WTC11 (cell line): ENCODE results near the gene IGFBP2. TPM values are rescaled to one million over a fixed set of nuclear protein-coding genes. Genes with fewer than 3 reads are reported as not detected.

Experiments
- ATAC-seq: fragments of 200-7000 bp; cut with Tn5 transposase; 2 replicates; pipeline ENCODE4 v1.10.0; 2021; ENCODE audit warnings: mild to moderate bottlenecking, moderate library complexity
- CTCF ChIA-PET: fragments of 300-600 bp; sonication (Branson Sonifier 250); formaldehyde crosslinking; loops from one replicate; lab custom pipeline; 2021; ENCODE audit warnings: antibody characterized with exemption; lab: Charles Lee
- POLR2A ChIA-PET: fragments of 350-600 bp; sonication (Branson Sonifier 250); formaldehyde crosslinking; loops from one replicate; lab custom pipeline; 2021; ENCODE audit warnings: antibody characterized with exemption; lab: Charles Lee
- DNase-seq: peaks from one replicate; pipeline ENCODE4 v3.0.0; 2021; ENCODE audit warnings: low spot score
- H3K27ac Mint-ChIP-seq: 2 replicates; pipeline ENCODE4 v1.8.0; 2021; ENCODE audit warnings: mixed read lengths
- H3K27me3 Mint-ChIP-seq: 2 replicates; pipeline ENCODE4 v1.8.0; 2021; ENCODE audit warnings: low read depth, mild to moderate bottlenecking, moderate library complexity, mixed read lengths
- H3K36me3 Mint-ChIP-seq: 2 replicates; pipeline ENCODE4 v1.8.0; 2021; ENCODE audit warnings: mixed read lengths
- H3K4me1 Mint-ChIP-seq: 2 replicates; pipeline ENCODE4 v1.8.0; 2022; ENCODE audit warnings: mixed read lengths
- H3K4me3 Mint-ChIP-seq: 2 replicates; pipeline ENCODE4 v1.8.0; 2021; ENCODE audit warnings: mild to moderate bottlenecking, moderate library complexity, mixed read lengths
- H3K9me3 Mint-ChIP-seq: 2 replicates; pipeline ENCODE4 v1.8.0; 2021; ENCODE audit warnings: mixed read lengths
- ATF1 ChIP-seq: sonication (generic); formaldehyde crosslinking; IDR thresholded peaks from 2 replicates; pipeline ENCODE4 v1.8.1; 2023; ENCODE audit warnings: mild to moderate bottlenecking, moderate library complexity, missing genetic modification reagents
- CREM ChIP-seq: sonication (generic); formaldehyde crosslinking; IDR thresholded peaks from 2 replicates; pipeline ENCODE4 v1.8.1; 2022; ENCODE audit warnings: mild to moderate bottlenecking, missing genetic modification reagents, moderate library complexity
- EMX1 ChIP-seq: fragments of 250-450 bp; sonication (Bioruptor Pico); IDR thresholded peaks from 2 replicates; pipeline ENCODE4 v1.8.0; 2021; ENCODE audit warnings: mild to moderate bottlenecking
- ETV6 ChIP-seq: sonication (generic); formaldehyde crosslinking; IDR thresholded peaks from 2 replicates; pipeline ENCODE4 v1.8.1; 2022; ENCODE audit warnings: mild to moderate bottlenecking, missing genetic modification reagents
- JUN ChIP-seq: sonication (generic); formaldehyde crosslinking; IDR thresholded peaks from 2 replicates; pipeline ENCODE4 v1.8.0; 2023; ENCODE audit warnings: mild to moderate bottlenecking, missing genetic modification reagents
- KAT7 ChIP-seq: sonication (generic); formaldehyde crosslinking; IDR thresholded peaks from 2 replicates; pipeline ENCODE4 v1.8.1; 2023; ENCODE audit warnings: missing genetic modification reagents, mild to moderate bottlenecking, borderline replicate concordance
- MXD4 ChIP-seq: fragments of 250-450 bp; sonication (Bioruptor Pico); IDR thresholded peaks from 2 replicates; pipeline ENCODE4 v1.8.0; 2021; ENCODE audit warnings: mild to moderate bottlenecking, moderate library complexity, borderline replicate concordance
- PREB ChIP-seq: sonication (generic); formaldehyde crosslinking; IDR thresholded peaks from 2 replicates; pipeline ENCODE4 v1.8.1; 2022; ENCODE audit warnings: mild to moderate bottlenecking, missing genetic modification reagents, moderate library complexity, borderline replicate concordance
- RELA ChIP-seq: sonication (generic); formaldehyde crosslinking; IDR thresholded peaks from 2 replicates; pipeline ENCODE4 v1.8.1; 2022; ENCODE audit warnings: missing genetic modification reagents, mild to moderate bottlenecking, borderline replicate concordance
- SMAD4 ChIP-seq: sonication (generic); formaldehyde crosslinking; IDR thresholded peaks from 2 replicates; pipeline ENCODE4 v1.8.0; 2022; ENCODE audit warnings: mild to moderate bottlenecking, missing genetic modification reagents
- SP1 ChIP-seq: sonication (generic); formaldehyde crosslinking; conservative IDR thresholded peaks from 2 replicates; pipeline ENCODE4 v1.8.1; 2022; ENCODE audit warnings: missing genetic modification reagents
- TP53 ChIP-seq: sonication (generic); formaldehyde crosslinking; IDR thresholded peaks from 2 replicates; pipeline ENCODE4 v1.8.1; 2023; ENCODE audit warnings: mild to moderate bottlenecking, missing genetic modification reagents
- ZBTB21 ChIP-seq: sonication (generic); formaldehyde crosslinking; IDR thresholded peaks from 2 replicates; pipeline ENCODE4 v1.8.1; 2023; ENCODE audit warnings: mild to moderate bottlenecking, missing genetic modification reagents, borderline replicate concordance
- ZMAT4 ChIP-seq: fragments of 250-450 bp; sonication (Bioruptor Pico); IDR thresholded peaks from 2 replicates; pipeline ENCODE4 v1.9.0; 2021; ENCODE audit warnings: mild to moderate bottlenecking
- ZNF138 ChIP-seq: sonication (generic); formaldehyde crosslinking; conservative IDR thresholded peaks from 2 replicates; pipeline ENCODE4 v1.8.1; 2022; ENCODE audit warnings: mild to moderate bottlenecking, moderate library complexity, missing genetic modification reagents
- ZNF263 ChIP-seq: sonication (generic); formaldehyde crosslinking; IDR thresholded peaks from 2 replicates; pipeline ENCODE4 v1.8.1; 2022; ENCODE audit warnings: low read depth, mild to moderate bottlenecking, moderate library complexity, missing genetic modification reagents
- ZNF416 ChIP-seq: fragments of 250-450 bp; sonication (Bioruptor Pico); IDR thresholded peaks from 2 replicates; pipeline ENCODE4 v1.9.0; 2021; ENCODE audit warnings: mild to moderate bottlenecking, inconsistent platforms
- total RNA-seq: library from RNA; stranded (reverse); gene quantifications from 3 replicates; pipeline ENCODE4 v1.2.3, GENCODE V29; 2021
- TF ChIP-seq, protein P1 (sequence below): sonication (generic); formaldehyde crosslinking; conservative IDR thresholded peaks from 2 replicates; pipeline ENCODE4 v1.8.1; 2023; ENCODE audit warnings: mild to moderate bottlenecking, low read depth, missing genetic modification reagents, moderate library complexity
- TF ChIP-seq, protein P2 (sequence below): sonication (generic); formaldehyde crosslinking; IDR thresholded peaks from 2 replicates; pipeline ENCODE4 v1.8.0; 2022; ENCODE audit warnings: missing genetic modification reagents

Gene IGFBP2
- total RNA-seq, 1 experiment from 2014 or later = 514 TPM

DNA sequence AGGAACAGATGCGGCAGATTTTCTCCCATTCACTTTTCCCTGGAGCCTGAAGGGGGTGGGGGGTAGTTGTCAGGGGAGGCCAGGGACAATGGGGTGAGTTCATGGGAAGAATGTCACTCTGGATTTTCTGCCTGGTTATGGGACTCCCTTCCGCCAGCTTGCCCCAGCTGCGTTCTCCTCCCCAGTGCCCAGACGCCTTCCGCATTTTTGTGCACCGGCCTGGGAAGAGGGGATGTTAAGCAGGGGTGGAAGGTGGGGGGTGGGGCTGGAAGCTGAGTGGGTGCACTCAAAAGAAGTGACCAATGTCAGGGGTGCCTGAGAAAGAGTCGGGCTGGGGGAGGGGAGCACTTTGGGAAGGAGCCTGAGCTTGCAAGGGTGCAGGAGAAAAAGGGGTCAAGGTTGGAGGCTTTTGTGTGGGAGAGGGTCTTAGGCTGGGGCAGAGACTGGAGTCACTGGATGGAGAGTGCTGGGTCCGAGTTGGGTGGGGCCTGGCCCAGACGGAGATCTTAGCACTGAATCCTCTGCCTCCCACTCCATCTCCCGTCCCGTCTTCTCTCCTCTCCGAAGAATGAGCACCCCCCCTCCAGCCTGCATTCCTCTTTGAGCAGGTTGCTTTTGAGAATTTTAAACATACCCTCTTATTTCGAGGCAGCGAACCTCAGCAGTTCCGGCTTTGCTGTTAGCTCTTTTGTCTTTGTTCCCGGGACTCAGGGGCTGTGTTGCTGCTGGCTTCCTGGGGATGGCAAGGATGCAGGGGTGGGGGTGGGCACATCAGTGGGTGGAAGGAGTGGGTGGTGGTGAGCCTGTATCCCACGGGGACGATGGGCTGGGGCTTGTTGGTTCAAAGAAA, 2.7 kb downstream of the IGFBP2 start:
- DNase-seq (peak; percentile 53), ATAC-seq (peak; percentile 25)
- POLR2A ChIA-PET = interaction anchor here (0.8 to 1.9 kb wide), 4 partner anchors 30 to 137 kb away, joined by 3 to 12 read pairs (median 4); partner anchors contain the start of gene RPL37A
- no peak for TF ChIP-seq PREB (CRISPR knock-in tag)
- peak; percentile 46; the same call in 1 of the 2 replicates for TF ChIP-seq ETV6 (CRISPR knock-in tag)
- TF ChIP-seq MXD4 (CRISPR knock-in tag) = no peak
- 0 out of 2 replicates have a peak, but pooled peaks have one; percentile 19 for TF ChIP-seq ZBTB21
- TF ChIP-seq ZNF416 (CRISPR knock-in tag) = no peak
- peak; percentile 47 for TF ChIP-seq SP1 (CRISPR knock-in tag)
- peaks cover 13% of the 10 kb centered on the region for H3K27me3 Mint-ChIP-seq
- peaks cover 59% of the 10 kb centered on the region for H3K4me1 Mint-ChIP-seq
- H3K36me3 Mint-ChIP-seq = peaks cover 34% of the 10 kb centered on the region
- CTCF ChIA-PET = interaction anchor here (0.6 to 2.0 kb wide), 7 partner anchors 14 to 1298 kb away, joined by 3 to 15 read pairs (median 5); no protein-coding TSS in a partner anchor
- H3K27ac Mint-ChIP-seq = peak overlapping the region; percentile 72
- peak overlapping the region; percentile 99 for H3K4me3 Mint-ChIP-seq
- no peaks in the 10 kb centered on the region for H3K9me3 Mint-ChIP-seq

DNA sequence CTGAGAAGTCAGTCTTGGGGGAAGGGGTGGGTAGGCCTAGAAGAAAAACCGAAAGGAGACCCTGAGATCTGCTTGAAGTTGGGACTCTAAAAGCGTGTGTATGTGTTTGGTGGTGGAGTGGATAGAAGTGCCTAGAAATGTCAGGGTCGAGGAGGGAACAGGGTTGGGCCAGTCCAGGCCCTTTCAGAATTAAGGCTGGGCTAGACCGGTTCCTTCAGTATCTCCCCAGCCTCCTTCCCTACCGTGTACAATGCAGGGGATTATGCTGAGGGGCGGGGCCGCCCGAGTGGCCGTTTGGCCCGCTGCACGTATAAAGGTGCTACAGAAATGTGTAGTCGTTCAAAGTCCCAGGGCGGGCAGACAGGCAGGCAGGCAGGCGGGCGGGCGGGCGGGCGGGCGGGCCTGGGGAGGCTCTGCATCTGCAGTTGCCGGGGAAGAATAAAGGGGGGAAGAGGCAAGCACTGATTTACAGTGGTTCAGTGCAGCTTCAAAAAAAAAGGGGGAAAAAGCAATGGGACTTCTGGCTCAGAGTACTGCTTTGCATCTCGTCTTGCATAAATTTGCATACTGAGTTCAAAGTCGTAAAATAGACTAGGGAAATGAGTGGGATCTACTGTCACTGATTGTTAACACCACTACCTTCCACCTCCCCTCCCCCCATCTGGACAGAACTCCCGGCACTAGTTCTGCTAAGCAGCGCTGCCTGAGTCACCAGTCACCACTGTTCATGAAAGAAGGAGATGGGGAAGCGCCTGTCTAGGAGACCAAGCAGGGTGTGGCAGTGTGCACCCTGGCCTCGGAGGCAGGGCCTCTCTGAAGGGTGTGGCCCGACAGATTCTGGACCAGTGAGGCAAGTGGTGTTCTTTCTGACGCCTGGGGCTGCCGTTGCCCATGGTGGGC, 3.6 kb downstream of the IGFBP2 start:
- Mint-ChIP-seq H3K4me1 (peaks cover 51% of the 10 kb centered on the region), H3K9me3 (no peaks in the 10 kb centered on the region), H3K36me3 (peaks cover 40% of the 10 kb centered on the region), H3K27me3 (peaks cover 10% of the 10 kb centered on the region), H3K27ac (peak overlapping the region; percentile 72), H3K4me3 (peak overlapping the region; percentile 99)
- DNase-seq = peak; percentile 59
- peak; percentile 17 for ATAC-seq
- TF ChIP-seq, protein P1, sequence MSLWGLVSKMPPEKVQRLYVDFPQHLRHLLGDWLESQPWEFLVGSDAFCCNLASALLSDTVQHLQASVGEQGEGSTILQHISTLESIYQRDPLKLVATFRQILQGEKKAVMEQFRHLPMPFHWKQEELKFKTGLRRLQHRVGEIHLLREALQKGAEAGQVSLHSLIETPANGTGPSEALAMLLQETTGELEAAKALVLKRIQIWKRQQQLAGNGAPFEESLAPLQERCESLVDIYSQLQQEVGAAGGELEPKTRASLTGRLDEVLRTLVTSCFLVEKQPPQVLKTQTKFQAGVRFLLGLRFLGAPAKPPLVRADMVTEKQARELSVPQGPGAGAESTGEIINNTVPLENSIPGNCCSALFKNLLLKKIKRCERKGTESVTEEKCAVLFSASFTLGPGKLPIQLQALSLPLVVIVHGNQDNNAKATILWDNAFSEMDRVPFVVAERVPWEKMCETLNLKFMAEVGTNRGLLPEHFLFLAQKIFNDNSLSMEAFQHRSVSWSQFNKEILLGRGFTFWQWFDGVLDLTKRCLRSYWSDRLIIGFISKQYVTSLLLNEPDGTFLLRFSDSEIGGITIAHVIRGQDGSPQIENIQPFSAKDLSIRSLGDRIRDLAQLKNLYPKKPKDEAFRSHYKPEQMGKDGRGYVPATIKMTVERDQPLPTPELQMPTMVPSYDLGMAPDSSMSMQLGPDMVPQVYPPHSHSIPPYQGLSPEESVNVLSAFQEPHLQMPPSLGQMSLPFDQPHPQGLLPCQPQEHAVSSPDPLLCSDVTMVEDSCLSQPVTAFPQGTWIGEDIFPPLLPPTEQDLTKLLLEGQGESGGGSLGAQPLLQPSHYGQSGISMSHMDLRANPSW (CRISPR knock-in tag) = no peak
- TF ChIP-seq, protein P2, sequence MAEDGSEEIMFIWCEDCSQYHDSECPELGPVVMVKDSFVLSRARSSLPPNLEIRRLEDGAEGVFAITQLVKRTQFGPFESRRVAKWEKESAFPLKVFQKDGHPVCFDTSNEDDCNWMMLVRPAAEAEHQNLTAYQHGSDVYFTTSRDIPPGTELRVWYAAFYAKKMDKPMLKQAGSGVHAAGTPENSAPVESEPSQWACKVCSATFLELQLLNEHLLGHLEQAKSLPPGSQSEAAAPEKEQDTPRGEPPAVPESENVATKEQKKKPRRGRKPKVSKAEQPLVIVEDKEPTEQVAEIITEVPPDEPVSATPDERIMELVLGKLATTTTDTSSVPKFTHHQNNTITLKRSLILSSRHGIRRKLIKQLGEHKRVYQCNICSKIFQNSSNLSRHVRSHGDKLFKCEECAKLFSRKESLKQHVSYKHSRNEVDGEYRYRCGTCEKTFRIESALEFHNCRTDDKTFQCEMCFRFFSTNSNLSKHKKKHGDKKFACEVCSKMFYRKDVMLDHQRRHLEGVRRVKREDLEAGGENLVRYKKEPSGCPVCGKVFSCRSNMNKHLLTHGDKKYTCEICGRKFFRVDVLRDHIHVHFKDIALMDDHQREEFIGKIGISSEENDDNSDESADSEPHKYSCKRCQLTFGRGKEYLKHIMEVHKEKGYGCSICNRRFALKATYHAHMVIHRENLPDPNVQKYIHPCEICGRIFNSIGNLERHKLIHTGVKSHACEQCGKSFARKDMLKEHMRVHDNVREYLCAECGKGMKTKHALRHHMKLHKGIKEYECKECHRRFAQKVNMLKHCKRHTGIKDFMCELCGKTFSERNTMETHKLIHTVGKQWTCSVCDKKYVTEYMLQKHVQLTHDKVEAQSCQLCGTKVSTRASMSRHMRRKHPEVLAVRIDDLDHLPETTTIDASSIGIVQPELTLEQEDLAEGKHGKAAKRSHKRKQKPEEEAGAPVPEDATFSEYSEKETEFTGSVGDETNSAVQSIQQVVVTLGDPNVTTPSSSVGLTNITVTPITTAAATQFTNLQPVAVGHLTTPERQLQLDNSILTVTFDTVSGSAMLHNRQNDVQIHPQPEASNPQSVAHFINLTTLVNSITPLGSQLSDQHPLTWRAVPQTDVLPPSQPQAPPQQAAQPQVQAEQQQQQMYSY (CRISPR knock-in tag) = no peak
- TF ChIP-seq ZNF138 = no peak
- TF ChIP-seq CREM (CRISPR knock-in tag) = no peak
- no peak for TF ChIP-seq SMAD4 (CRISPR knock-in tag)
- TF ChIP-seq ZMAT4 (CRISPR knock-in tag) = no peak
- TF ChIP-seq EMX1 (CRISPR knock-in tag) = no peak
- no peak for TF ChIP-seq TP53 (CRISPR knock-in tag)
- no peak for TF ChIP-seq RELA (CRISPR knock-in tag)
- no peak for TF ChIP-seq ATF1 (CRISPR knock-in tag)
- no peak for TF ChIP-seq ZNF263 (CRISPR knock-in tag)
- TF ChIP-seq JUN = no peak
- TF ChIP-seq KAT7 = no peak
- ChIA-PET CTCF (interaction anchor here (0.9 to 2.0 kb wide), 4 partner anchors 27 to 118 kb away, joined by 4 to 15 read pairs (median 6); no protein-coding TSS in a partner anchor), POLR2A (interaction anchor here (0.8 to 1.4 kb wide), 2 partner anchors 34 to 138 kb away, joined by 3 to 4 read pairs; partner anchors contain the start of gene RPL37A)
